ENCODE results near the gene PIK3R3.

- TF ChIP-seq EP300 (IDR thresholded peaks at IDR 0.05) (no peak), POLR2A (IDR thresholded peaks at IDR 0.05) (no peak), CTCF (IDR thresholded peaks at IDR 0.05) (no peak), POLR2AphosphoS5 (IDR thresholded peaks at IDR 0.05) (no peak)
Measured at GRCh38 chr1:46097149-46097472, 35.3 kb downstream of the PIK3R3 start.
